ENCODE measurements around the gene GPT2. TPM values are rescaled to one million over a fixed set of nuclear protein-coding genes. Genes with fewer than 3 reads are reported as not detected.

The GPT2 gene, protein sequence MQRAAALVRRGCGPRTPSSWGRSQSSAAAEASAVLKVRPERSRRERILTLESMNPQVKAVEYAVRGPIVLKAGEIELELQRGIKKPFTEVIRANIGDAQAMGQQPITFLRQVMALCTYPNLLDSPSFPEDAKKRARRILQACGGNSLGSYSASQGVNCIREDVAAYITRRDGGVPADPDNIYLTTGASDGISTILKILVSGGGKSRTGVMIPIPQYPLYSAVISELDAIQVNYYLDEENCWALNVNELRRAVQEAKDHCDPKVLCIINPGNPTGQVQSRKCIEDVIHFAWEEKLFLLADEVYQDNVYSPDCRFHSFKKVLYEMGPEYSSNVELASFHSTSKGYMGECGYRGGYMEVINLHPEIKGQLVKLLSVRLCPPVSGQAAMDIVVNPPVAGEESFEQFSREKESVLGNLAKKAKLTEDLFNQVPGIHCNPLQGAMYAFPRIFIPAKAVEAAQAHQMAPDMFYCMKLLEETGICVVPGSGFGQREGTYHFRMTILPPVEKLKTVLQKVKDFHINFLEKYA
- polyA plus RNA-seq: 5.2 TPM
- long read RNA-seq, donor 1, partial matches to known transcripts: 0 of 2 reads
- long read RNA-seq, donor 1, other reads (novel, unspliced or antisense): 0 of 2 reads
- long read RNA-seq, donor 2, partial matches to known transcripts: 0 of 2 reads
- long read RNA-seq, donor 2, other reads (novel, unspliced or antisense): 0 of 2 reads
- long read RNA-seq, donor 3: 0 reads
- long read RNA-seq, donor 4: 0 reads
- long read RNA-seq, donor 5: 0 reads
- long read RNA-seq, donor 6, partial matches to known transcripts: 0 of 1 reads
- long read RNA-seq, donor 6, other reads (novel, unspliced or antisense): 0 of 1 reads
- long read RNA-seq, donor 7, partial matches to known transcripts: 0 of 1 reads
- long read RNA-seq, donor 7, other reads (novel, unspliced or antisense): 0 of 1 reads
- long read RNA-seq, donor 8, partial matches to known transcripts: 0 of 1 reads
- long read RNA-seq, donor 8, other reads (novel, unspliced or antisense): 0 of 1 reads
- long read RNA-seq, donor 9, partial matches to known transcripts: 0 of 2 reads
- long read RNA-seq, donor 9, other reads (novel, unspliced or antisense): 0 of 2 reads
- long read RNA-seq, donor 10, partial matches to known transcripts: 0 of 2 reads
- long read RNA-seq, donor 10, other reads (novel, unspliced or antisense): 0 of 2 reads
- long read RNA-seq, donor 11, partial matches to known transcripts: 0 of 2 reads
- long read RNA-seq, donor 11, other reads (novel, unspliced or antisense): 0 of 2 reads

DNA sequence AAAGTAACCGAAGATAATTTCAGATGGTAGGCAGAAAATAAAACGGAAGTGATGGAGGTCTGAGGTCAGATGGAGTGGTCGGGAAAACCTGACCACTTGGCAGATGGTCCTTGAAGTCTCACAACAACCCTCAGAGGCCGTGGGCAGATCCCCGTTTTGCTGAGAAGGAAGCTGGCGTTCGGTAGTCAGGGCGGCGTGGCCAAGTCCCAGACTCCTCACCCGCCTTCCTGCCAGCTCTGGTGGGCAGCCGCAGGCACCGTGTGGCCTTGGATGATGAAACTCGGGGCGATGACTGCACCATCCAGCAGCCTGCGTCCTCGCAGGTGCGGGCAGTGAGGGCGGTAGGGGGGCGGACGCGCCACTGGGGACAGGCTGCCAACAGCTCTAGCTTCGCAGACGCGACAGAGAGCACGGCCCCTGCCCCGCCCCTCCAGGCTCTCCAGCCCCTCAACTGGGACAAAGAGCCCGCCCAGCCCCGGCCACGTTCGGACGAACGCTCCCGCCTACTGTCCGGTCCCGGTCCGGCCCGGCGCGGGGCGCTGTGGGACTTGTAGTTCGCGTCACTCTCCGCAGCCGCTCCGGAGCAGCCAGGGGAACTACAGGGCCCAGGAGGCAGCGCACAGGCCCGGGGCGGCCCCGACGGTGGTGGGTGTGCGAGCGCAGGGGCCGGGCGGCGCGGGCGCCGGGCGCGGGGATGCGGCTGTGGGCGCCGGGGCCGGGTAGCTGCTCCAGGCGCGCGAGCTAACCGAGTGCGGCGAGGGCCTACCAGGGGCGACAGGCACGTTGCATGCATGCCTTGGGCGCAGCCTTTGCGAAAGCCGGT, at the start of gene GPT2:
Gene GPT2 (plus strand): TSS at position 673 of the 823 bp plus-strand sequence. CDS start 354 bp downstream, outside the sequence.
- WGBS (ENCODE audit: insufficient coverage, low lambda C conversion rate): 0% methylated on average over 1 of the region's 75 CpGs

GRCh38 chr16:46836534-46837530, 47.3 kb upstream of the GPT2 start:
- Histone ChIP-seq H3K27me3 (ENCODE audit: control insufficient read depth, insufficient read depth, low read length) (no peaks in the 10 kb centered on the region), H3K36me3 (ENCODE audit: control insufficient read depth, insufficient read depth, low read length) (no peaks in the 10 kb centered on the region), H3K4me3 (ENCODE audit: low read length) (no peak overlapping the region), H3K27ac (ENCODE audit: low read length) (no peak overlapping the region), H3K9me3 (ENCODE audit: control insufficient read depth, low read depth, low read length) (no peaks in the 10 kb centered on the region), H3K4me1 (ENCODE audit: control insufficient read depth, insufficient read depth, low read length) (peaks cover 3% of the 10 kb centered on the region)
- 92% methylated on average over 2 of the region's 6 CpGs for WGBS (ENCODE audit: insufficient coverage, low lambda C conversion rate)
- no peak for DNase-seq

More for the DNA sequence above, at the start of gene GPT2:
- Histone ChIP-seq H3K27me3 (ENCODE audit: control insufficient read depth, insufficient read depth, low read length) (peaks cover 36% of the 10 kb centered on the region), H3K9me3 (ENCODE audit: control insufficient read depth, low read depth, low read length) (no peaks in the 10 kb centered on the region), H3K36me3 (ENCODE audit: control insufficient read depth, insufficient read depth, low read length) (no peaks in the 10 kb centered on the region), H3K4me1 (ENCODE audit: control insufficient read depth, insufficient read depth, low read length) (peaks cover 16% of the 10 kb centered on the region), H3K4me3 (ENCODE audit: low read length) (peak within 1 kb of the TSS; percentile 56), H3K27ac (ENCODE audit: low read length) (no peak within 1 kb of the TSS)
- peak; percentile 83 to 88 for DNase-seq

GRCh38 chr16:46839986-46840443, 44.1 kb upstream of the GPT2 start:
- Histone ChIP-seq H3K27me3 (ENCODE audit: control insufficient read depth, insufficient read depth, low read length) (peaks cover 14% of the 10 kb centered on the region), H3K27ac (ENCODE audit: low read length) (no peak overlapping the region), H3K9me3 (ENCODE audit: control insufficient read depth, low read depth, low read length) (peaks cover 9% of the 10 kb centered on the region), H3K4me3 (ENCODE audit: low read length) (no peak overlapping the region), H3K4me1 (ENCODE audit: control insufficient read depth, insufficient read depth, low read length) (no peaks in the 10 kb centered on the region), H3K36me3 (ENCODE audit: control insufficient read depth, insufficient read depth, low read length) (no peaks in the 10 kb centered on the region)
- DNase-seq: no peak
- WGBS (ENCODE audit: insufficient coverage, low lambda C conversion rate): no CpG with 5 or more reads among the region's 11 CpGs

- no peaks in the 10 kb centered on the region for H3K4me1 ChIP-seq (ENCODE audit: control insufficient read depth, insufficient read depth, low read length)
- no peak overlapping the region for H3K4me3 ChIP-seq (ENCODE audit: low read length)
- WGBS (ENCODE audit: insufficient coverage, low lambda C conversion rate): no CpG with 5 or more reads among the region's 18 CpGs
- peaks cover 14% of the 10 kb centered on the region for H3K27me3 ChIP-seq (ENCODE audit: control insufficient read depth, insufficient read depth, low read length)
- no peaks in the 10 kb centered on the region for H3K36me3 ChIP-seq (ENCODE audit: control insufficient read depth, insufficient read depth, low read length)
- H3K27ac ChIP-seq (ENCODE audit: low read length): no peak overlapping the region
- DNase-seq: no peak
- peaks cover 9% of the 10 kb centered on the region for H3K9me3 ChIP-seq (ENCODE audit: control insufficient read depth, low read depth, low read length)
Observed at GRCh38 chr16:46842192-46842895, 41.8 kb upstream of the GPT2 start.

- H3K4me1 ChIP-seq (ENCODE audit: control insufficient read depth, insufficient read depth, low read length): no peaks in the 10 kb centered on the region
- H3K36me3 ChIP-seq (ENCODE audit: control insufficient read depth, insufficient read depth, low read length): no peaks in the 10 kb centered on the region
- WGBS (ENCODE audit: insufficient coverage, low lambda C conversion rate): no CpG with 5 or more reads among the region's 74 CpGs
- H3K9me3 ChIP-seq (ENCODE audit: control insufficient read depth, low read depth, low read length): peaks cover 9% of the 10 kb centered on the region
- peaks cover 14% of the 10 kb centered on the region for H3K27me3 ChIP-seq (ENCODE audit: control insufficient read depth, insufficient read depth, low read length)
- no peak overlapping the region for H3K27ac ChIP-seq (ENCODE audit: low read length)
- peak in 1 of 2 donors; percentile 17 for DNase-seq
- H3K4me3 ChIP-seq (ENCODE audit: low read length): no peak overlapping the region
Observed at GRCh38 chr16:46843898-46844642, 40.1 kb upstream of the GPT2 start.

DNA sequence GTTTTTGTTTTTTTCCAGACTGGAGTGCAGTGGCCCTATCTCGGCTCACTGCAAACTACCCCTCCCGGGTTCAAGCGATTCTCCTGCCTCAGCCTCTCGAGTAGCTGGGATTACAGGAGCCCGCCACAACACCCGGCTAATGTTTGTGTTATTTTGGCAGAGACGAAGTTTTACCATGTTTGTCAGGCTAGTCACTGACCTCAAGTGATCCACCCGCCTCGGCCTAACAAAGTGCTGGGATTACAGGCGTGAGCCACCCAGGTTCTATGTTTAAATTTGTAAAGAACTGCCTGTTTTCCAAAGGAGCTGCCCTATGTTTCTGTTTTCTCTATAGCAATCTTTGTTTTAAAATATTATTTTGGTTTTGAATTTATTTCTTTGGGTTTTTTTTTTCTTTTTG, 39.4 kb upstream of the GPT2 start:
- Histone ChIP-seq H3K36me3 (ENCODE audit: control insufficient read depth, insufficient read depth, low read length) (no peaks in the 10 kb centered on the region), H3K9me3 (ENCODE audit: control insufficient read depth, low read depth, low read length) (peaks cover 9% of the 10 kb centered on the region), H3K27ac (ENCODE audit: low read length) (no peak overlapping the region), H3K27me3 (ENCODE audit: control insufficient read depth, insufficient read depth, low read length) (peaks cover 14% of the 10 kb centered on the region), H3K4me1 (ENCODE audit: control insufficient read depth, insufficient read depth, low read length) (no peaks in the 10 kb centered on the region), H3K4me3 (ENCODE audit: low read length) (no peak overlapping the region)
- WGBS (ENCODE audit: insufficient coverage, low lambda C conversion rate): no CpG with 5 or more reads among the region's 10 CpGs
- no peak for DNase-seq

DNA sequence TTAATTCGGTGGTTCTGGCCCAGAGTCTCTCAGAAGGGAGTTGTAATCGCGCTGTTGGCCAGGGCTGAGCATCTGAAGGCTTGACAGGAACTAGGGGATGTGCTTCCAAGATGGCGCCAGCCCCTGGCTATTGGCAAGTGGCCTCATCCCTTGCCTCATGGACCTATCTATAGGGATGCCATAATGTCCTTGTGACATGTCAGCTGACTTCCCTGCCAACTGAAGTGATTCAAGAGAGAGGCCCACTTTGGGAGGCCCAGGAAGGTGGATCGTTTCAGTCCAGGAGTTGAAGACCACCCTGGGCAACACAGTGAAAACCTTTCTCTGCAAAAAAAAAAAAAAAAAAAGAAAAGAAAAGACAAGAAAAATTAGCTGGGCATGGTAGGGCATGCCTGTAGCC, 38.2 kb upstream of the GPT2 start:
- Histone ChIP-seq H3K9me3 (ENCODE audit: control insufficient read depth, low read depth, low read length) (peaks cover 9% of the 10 kb centered on the region), H3K27me3 (ENCODE audit: control insufficient read depth, insufficient read depth, low read length) (peaks cover 14% of the 10 kb centered on the region), H3K4me3 (ENCODE audit: low read length) (no peak overlapping the region), H3K4me1 (ENCODE audit: control insufficient read depth, insufficient read depth, low read length) (peaks cover 4% of the 10 kb centered on the region), H3K27ac (ENCODE audit: low read length) (no peak overlapping the region), H3K36me3 (ENCODE audit: control insufficient read depth, insufficient read depth, low read length) (no peaks in the 10 kb centered on the region)
- DNase-seq: no peak
- WGBS (ENCODE audit: insufficient coverage, low lambda C conversion rate): 100% methylated on average over 1 of the region's 5 CpGs

All from large intestine (tissue), 12 donors.